K562 (cell line): ENCODE measurements around the gene ERGIC1.

Experiments used
- CHD1 ChIP-seq: fragments of 200-600 bp; sonication (generic); IDR thresholded peaks from one replicate; pipeline ENCODE4 v1.6.1; 2012; ENCODE audit warnings: mild to moderate bottlenecking, moderate library complexity, low read length, inconsistent platforms
- RAD21 ChIP-seq, 2 experiments: fragments of 250-450 bp in 1 of 2; fragments of 450-650 bp in 1 of 2; sonication (Bioruptor Pico) in 1 of 2; formaldehyde crosslinking in 1 of 2; IDR thresholded peaks in 1 of 2; conservative IDR thresholded peaks in 1 of 2; 2 replicates each; pipeline versions ENCODE4 v1.4.0 to v1.8.0; 2020 to 2022; ENCODE audit warnings: mild to moderate bottlenecking in 2 of 2, moderate library complexity in 1 of 2

DNA sequence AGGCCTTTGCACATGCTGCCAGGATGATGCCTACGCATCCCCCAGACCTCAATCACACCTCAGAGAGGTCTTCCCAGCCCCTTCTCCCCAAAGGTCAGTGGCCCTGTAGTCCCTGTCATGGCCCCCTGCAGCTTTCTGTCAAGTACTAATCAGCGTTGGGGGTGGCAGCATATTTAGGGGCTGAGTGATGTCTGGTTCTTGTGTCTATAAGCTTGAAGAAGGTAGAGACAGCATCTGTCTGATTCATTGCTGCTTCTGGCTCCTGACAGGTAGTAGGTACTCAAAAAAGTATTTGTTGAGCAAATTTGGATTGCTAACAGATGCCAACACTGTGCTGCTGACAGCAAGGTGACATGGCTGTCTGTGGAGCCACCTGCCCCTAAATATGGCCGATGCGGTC, 73.6 kb downstream of the ERGIC1 start:
- TF ChIP-seq CHD1 (no peak), RAD21 (CRISPR knock-in tag; conservative IDR thresholded peaks at IDR 0.05 in 1 of 2, IDR thresholded peaks at IDR 0.05 in 1 of 2) (no peak)
